H1 (cell line): Measurements from ENCODE around the gene CCNE1. TPM values are rescaled to one million over a fixed set of nuclear protein-coding genes. Genes with fewer than 3 reads are reported as not detected.

Source experiments
- EP300 ChIP-seq, 2 experiments: IDR thresholded peaks; 1 replicate in 1 of 2; 2 replicates in 1 of 2; pipeline ENCODE4 v1.6.1; 2011 to 2012; ENCODE audit warnings: low read depth in 2 of 2, low read length in 2 of 2, mild to moderate bottlenecking in 2 of 2, borderline replicate concordance in 1 of 2, inconsistent platforms in 1 of 2, moderate library complexity in 1 of 2
- JUN ChIP-seq: IDR thresholded peaks from 2 replicates; pipeline ENCODE4 v1.6.1; 2011; ENCODE audit warnings: low read depth, mild to moderate bottlenecking, improper control_type of control experiment, low read length
- KDM5A ChIP-seq: fragments of 200-600 bp; IDR thresholded peaks from 2 replicates; pipeline ENCODE4 v1.7.1; 2012; ENCODE audit warnings: mild to moderate bottlenecking, low read length, inconsistent platforms, mixed read lengths
- RFX5 ChIP-seq: IDR thresholded peaks from 2 replicates; pipeline ENCODE4 v1.6.1; 2011; ENCODE audit warnings: low read depth, low read length, improper control_type of control experiment, borderline replicate concordance
- RXRA ChIP-seq: IDR thresholded peaks from 2 replicates; pipeline ENCODE4 v1.6.1; 2011; ENCODE audit warnings: low read depth, mild to moderate bottlenecking, low read length, moderate library complexity; ENCODE audit not compliant: insufficient read depth
- polyA plus RNA-seq, 7 experiments: library from polyadenylated mRNA; depleted of rRNA in 3 of 7; stranded (reverse) in 5 of 7; unstranded in 2 of 7; fragments of >200 nt in 5 of 7; fragments of 200-250 nt in 2 of 7; gene quantifications; 1 replicate in 5 of 7; 2 replicates in 1 of 7; 4 replicates in 1 of 7; pipeline versions ENCODE4 v1.2.1 to v1.2.3, GENCODE V29; 2011 to 2013; ENCODE audit warnings: missing spikeins in 2 of 7, mixed read lengths in 2 of 7
- total RNA-seq: library from RNA; stranded (reverse); fragmentation: NEBNext Ultra II Directional; extraction: Animal tissue kit (Norgen Biotek cat#: 25700); gene quantifications from 2 replicates; pipeline ENCODE4 v1.2.1, GENCODE V29; 2021
- TF ChIP-seq, protein P1 (sequence below): IDR thresholded peaks from 2 replicates; pipeline ENCODE4 v1.6.1; 2012; ENCODE audit warnings: low read length, inconsistent platforms

The CCNE1 gene
- total and polyA plus RNA-seq, 2 of the 8 experiments (the other 6 are each of a cell fraction or from before 2014, with no cell fraction given): 43.2 to 44.6 TPM

DNA sequence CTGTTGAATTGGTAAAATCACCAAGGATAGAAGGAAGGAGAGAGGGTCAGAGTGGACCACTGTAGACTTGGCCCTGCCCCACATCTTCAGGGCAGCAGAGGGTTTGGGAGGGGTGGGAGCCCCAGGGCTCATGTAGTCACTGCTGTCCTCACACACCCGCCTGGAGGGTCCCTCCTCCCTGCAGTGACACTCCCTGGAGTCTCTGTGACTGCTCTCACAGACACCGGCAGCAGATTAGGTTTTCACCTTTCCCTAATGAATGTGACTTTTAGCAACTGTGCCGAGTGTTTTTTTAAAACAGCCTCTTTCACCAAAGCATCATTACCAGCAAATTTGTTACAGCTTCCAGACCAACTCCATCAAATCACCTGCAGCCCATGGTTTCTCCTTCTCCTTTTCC, 45.7 kb upstream of the CCNE1 start (continued):
- TF ChIP-seq, protein P1, sequence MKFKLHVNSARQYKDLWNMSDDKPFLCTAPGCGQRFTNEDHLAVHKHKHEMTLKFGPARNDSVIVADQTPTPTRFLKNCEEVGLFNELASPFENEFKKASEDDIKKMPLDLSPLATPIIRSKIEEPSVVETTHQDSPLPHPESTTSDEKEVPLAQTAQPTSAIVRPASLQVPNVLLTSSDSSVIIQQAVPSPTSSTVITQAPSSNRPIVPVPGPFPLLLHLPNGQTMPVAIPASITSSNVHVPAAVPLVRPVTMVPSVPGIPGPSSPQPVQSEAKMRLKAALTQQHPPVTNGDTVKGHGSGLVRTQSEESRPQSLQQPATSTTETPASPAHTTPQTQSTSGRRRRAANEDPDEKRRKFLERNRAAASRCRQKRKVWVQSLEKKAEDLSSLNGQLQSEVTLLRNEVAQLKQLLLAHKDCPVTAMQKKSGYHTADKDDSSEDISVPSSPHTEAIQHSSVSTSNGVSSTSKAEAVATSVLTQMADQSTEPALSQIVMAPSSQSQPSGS: no peak
- TF ChIP-seq RFX5: no peak
- no peak for TF ChIP-seq RXRA
- TF ChIP-seq KDM5A: no peak
- no peak for TF ChIP-seq JUN
- TF ChIP-seq EP300 (IDR thresholded peaks at IDR 0.05; ENCODE audit: borderline replicate concordance in 1 of 2, low read depth in 2 of 2, low read length in 2 of 2): no peak
